Fibroblast of peridontal ligament (primary cell): ENCODE measurements around the gene TAS2R30.
"Not testable (repeated sequence)": the region's sequence is repeated elsewhere in the genome, so short reads cannot be mapped to it uniquely, and the experiment has no call there.

Experiments used
- DNase-seq: peaks from one replicate; pipeline ENCODE4 v3.0.0-alpha.2; 2010; ENCODE audit errors: extremely low read depth

The TAS2R30 gene

GRCh38 chr12:11130382-11130781 is 4.1 kb downstream of the TAS2R30 start:
- DNase-seq: no peak

- DNase-seq: not testable (repeated sequence)
Observed at GRCh38 chr12:11114130-11114529, 20.3 kb downstream of the TAS2R30 start.

- not testable (repeated sequence) for DNase-seq
Observed at GRCh38 chr12:11111213-11111612, 23.2 kb downstream of the TAS2R30 start.

- DNase-seq: no peak
Observed at GRCh38 chr12:11108862-11109261, 25.6 kb downstream of the TAS2R30 start.

- DNase-seq: no peak
Observed at GRCh38 chr12:11107719-11108118, 26.7 kb downstream of the TAS2R30 start.

GRCh38 chr12:11106288-11106687 is 28.2 kb downstream of the TAS2R30 start:
- DNase-seq: no peak

GRCh38 chr12:11105546-11105945 is 28.9 kb downstream of the TAS2R30 start:
- DNase-seq: no peak

GRCh38 chr12:11094910-11095309 is 39.5 kb downstream of the TAS2R30 start:
- DNase-seq: not testable (repeated sequence)

GRCh38 chr12:11092128-11092527 is 42.3 kb downstream of the TAS2R30 start, which contains the start of gene TAS2R43:
Gene TAS2R43 (minus strand): TSS chr12:11092313. CDS start chr12:11092229, 84 bp downstream.
- DNase-seq: no peak

GRCh38 chr12:11089246-11089645 is 45.2 kb downstream of the TAS2R30 start:
- DNase-seq: no peak

- no peak for DNase-seq
Observed at GRCh38 chr12:11085419-11085818, 49.0 kb downstream of the TAS2R30 start.
